Karpas-422 (cell line): Measurements from ENCODE around the gene CABLES1. TPM values are rescaled to one million over a fixed set of nuclear protein-coding genes. Genes with fewer than 3 reads are reported as not detected.

Experiments
- DNase-seq: peaks from one replicate; pipeline ENCODE4 v3.0.0-alpha.2; 2015
- H2AFZ ChIP-seq: fragments of 200-600 bp; sonication (generic); 2 replicates; pipeline ENCODE4 v1.6.1; 2014; ENCODE audit warnings: antibody characterized with exemption, low read length, mixed read lengths
- H3K27ac ChIP-seq: fragments of 200-600 bp; sonication (generic); 2 replicates; pipeline ENCODE4 v1.5.1; 2014; ENCODE audit warnings: mild to moderate bottlenecking, low read length, moderate library complexity
- H3K27me3 ChIP-seq: fragments of 200-600 bp; sonication (generic); 2 replicates; pipeline ENCODE4 v1.6.1; 2014; ENCODE audit warnings: low read length, mixed read lengths
- H3K36me3 ChIP-seq: fragments of 200-600 bp; sonication (generic); 2 replicates; pipeline ENCODE4 v1.6.1; 2014; ENCODE audit warnings: low read length, mixed read lengths; ENCODE audit not compliant: insufficient read depth
- H3K4me1 ChIP-seq: fragments of 200-600 bp; sonication (generic); 2 replicates; pipeline ENCODE4 v1.6.1; 2014; ENCODE audit warnings: mild to moderate bottlenecking, low read length, mixed read lengths
- H3K4me2 ChIP-seq: fragments of 200-600 bp; sonication (generic); 2 replicates; pipeline ENCODE4 v1.6.1; 2014; ENCODE audit warnings: low read length, low read depth, mild to moderate bottlenecking; ENCODE audit not compliant: poor library complexity, severe bottlenecking
- H3K4me3 ChIP-seq: fragments of 200-600 bp; sonication (generic); 2 replicates; pipeline ENCODE4 v1.5.1; 2014; ENCODE audit warnings: mild to moderate bottlenecking, antibody characterized with exemption, low read length, mixed read lengths
- H3K79me2 ChIP-seq: fragments of 200-600 bp; sonication (generic); 2 replicates; pipeline ENCODE4 v1.6.1; 2014; ENCODE audit warnings: mild to moderate bottlenecking, low read length, mixed read lengths
- H3K9ac ChIP-seq: fragments of 200-600 bp; sonication (generic); 2 replicates; pipeline ENCODE4 v1.6.0; 2014; ENCODE audit warnings: low read length
- H3K9me2 ChIP-seq: fragments of 200-600 bp; sonication (generic), shearing (Covaris generic); replicated peaks from 2 replicates; pipeline ENCODE4 v1.6.0; 2014; ENCODE audit warnings: mild to moderate bottlenecking, low read length, moderate library complexity; ENCODE audit not compliant: insufficient read depth
- H3K9me3 ChIP-seq: fragments of 300-700, 200-600 bp; sonication (generic); 2 replicates; pipeline ENCODE4 v1.6.1; 2014; ENCODE audit warnings: low read length, mixed read lengths
- H4K20me1 ChIP-seq: fragments of 200-600 bp; sonication (generic); 2 replicates; pipeline ENCODE4 v1.6.1; 2014; ENCODE audit warnings: mild to moderate bottlenecking, antibody characterized with exemption, low read length, low read depth; ENCODE audit not compliant: insufficient read depth
- total RNA-seq: library from RNA; depleted of rRNA; stranded (reverse); fragments of >200 nt; shearing (Covaris generic); gene quantifications from 2 replicates; pipeline ENCODE4 v1.2.3, GENCODE V29; 2014; ENCODE audit warnings: low replicate concordance

The CABLES1 gene
- total RNA-seq, 1 experiment from 2014 or later = not detected

- no peak for DNase-seq
Observed at GRCh38 chr18:23247896-23248295, 112.6 kb downstream of the CABLES1 start.

GRCh38 chr18:23248826-23249225 lies 113.5 kb downstream of the CABLES1 start:
- H3K4me3 ChIP-seq = no peak overlapping the region
- no peaks in the 10 kb centered on the region for H3K27me3 ChIP-seq
- no peak overlapping the region for H3K27ac ChIP-seq
- no peaks in the 10 kb centered on the region for H3K79me2 ChIP-seq
- H3K4me2 ChIP-seq = no peak overlapping the region
- H4K20me1 ChIP-seq = no peaks in the 10 kb centered on the region
- no peaks in the 10 kb centered on the region for H3K4me1 ChIP-seq
- no peak overlapping the region for H3K9ac ChIP-seq
- H3K9me3 ChIP-seq = no peaks in the 10 kb centered on the region
- H3K9me2 ChIP-seq = no peaks in the 10 kb centered on the region
- no peaks in the 10 kb centered on the region for H3K36me3 ChIP-seq
- no peak overlapping the region for H2AFZ ChIP-seq
- no peak for DNase-seq

More at GRCh38 chr18:23247896-23248295, 112.6 kb downstream of the CABLES1 start:
- Histone ChIP-seq H3K27ac (no peak overlapping the region), H3K4me1 (peaks cover 5% of the 10 kb centered on the region), H2AFZ (no peak overlapping the region), H3K4me2 (no peak overlapping the region), H3K36me3 (no peaks in the 10 kb centered on the region), H4K20me1 (no peaks in the 10 kb centered on the region), H3K4me3 (no peak overlapping the region), H3K27me3 (no peaks in the 10 kb centered on the region), H3K9me3 (no peaks in the 10 kb centered on the region), H3K9me2 (no peaks in the 10 kb centered on the region), H3K79me2 (no peaks in the 10 kb centered on the region), H3K9ac (no peak overlapping the region)

GRCh38 chr18:23249348-23249747 lies 114.1 kb downstream of the CABLES1 start:
- no peak overlapping the region for H3K27ac ChIP-seq
- no peaks in the 10 kb centered on the region for H3K79me2 ChIP-seq
- no peaks in the 10 kb centered on the region for H3K9me3 ChIP-seq
- no peaks in the 10 kb centered on the region for H3K27me3 ChIP-seq
- no peaks in the 10 kb centered on the region for H3K9me2 ChIP-seq
- H4K20me1 ChIP-seq = no peaks in the 10 kb centered on the region
- H3K9ac ChIP-seq = no peak overlapping the region
- H3K36me3 ChIP-seq = no peaks in the 10 kb centered on the region
- H2AFZ ChIP-seq = no peak overlapping the region
- no peaks in the 10 kb centered on the region for H3K4me1 ChIP-seq
- no peak overlapping the region for H3K4me2 ChIP-seq
- no peak overlapping the region for H3K4me3 ChIP-seq
- no peak for DNase-seq

- H3K9me3 ChIP-seq = no peaks in the 10 kb centered on the region
- H4K20me1 ChIP-seq = no peaks in the 10 kb centered on the region
- H3K27ac ChIP-seq = no peak overlapping the region
- H3K36me3 ChIP-seq = no peaks in the 10 kb centered on the region
- DNase-seq = no peak
- no peaks in the 10 kb centered on the region for H3K4me1 ChIP-seq
- no peaks in the 10 kb centered on the region for H3K79me2 ChIP-seq
- H3K27me3 ChIP-seq = no peaks in the 10 kb centered on the region
- H3K4me3 ChIP-seq = no peak overlapping the region
- H3K4me2 ChIP-seq = no peak overlapping the region
- H3K9ac ChIP-seq = no peak overlapping the region
- H2AFZ ChIP-seq = no peak overlapping the region
- no peaks in the 10 kb centered on the region for H3K9me2 ChIP-seq
Observed at GRCh38 chr18:23250893-23251656, 115.8 kb downstream of the CABLES1 start.

GRCh38 chr18:23253630-23254029 lies 118.3 kb downstream of the CABLES1 start:
- no peak for DNase-seq
- Histone ChIP-seq H2AFZ (no peak overlapping the region), H3K9me2 (no peaks in the 10 kb centered on the region), H3K79me2 (no peaks in the 10 kb centered on the region), H3K36me3 (no peaks in the 10 kb centered on the region), H3K9ac (no peak overlapping the region), H4K20me1 (no peaks in the 10 kb centered on the region), H3K4me2 (no peak overlapping the region), H3K9me3 (no peaks in the 10 kb centered on the region), H3K4me3 (no peak overlapping the region), H3K27me3 (no peaks in the 10 kb centered on the region), H3K4me1 (peaks cover 1% of the 10 kb centered on the region; the same call in 1 of the 2 replicates), H3K27ac (no peak overlapping the region)

- Histone ChIP-seq H3K4me1 (peaks cover 24% of the 10 kb centered on the region), H3K9ac (no peak overlapping the region), H3K4me3 (no peak overlapping the region), H3K79me2 (no peaks in the 10 kb centered on the region), H3K27me3 (no peaks in the 10 kb centered on the region), H3K9me3 (no peaks in the 10 kb centered on the region), H3K4me2 (no peak overlapping the region), H4K20me1 (no peaks in the 10 kb centered on the region), H2AFZ (no peak overlapping the region), H3K27ac (no peak overlapping the region), H3K36me3 (no peaks in the 10 kb centered on the region), H3K9me2 (no peaks in the 10 kb centered on the region)
- no peak for DNase-seq
Observed at GRCh38 chr18:23257137-23257536, 121.9 kb downstream of the CABLES1 start.

GRCh38 chr18:23257686-23258565 lies 122.6 kb downstream of the CABLES1 start:
- Histone ChIP-seq H3K4me1 (peaks cover 24% of the 10 kb centered on the region), H3K27me3 (no peaks in the 10 kb centered on the region), H3K4me2 (no peak overlapping the region), H3K9me3 (no peaks in the 10 kb centered on the region), H3K79me2 (no peaks in the 10 kb centered on the region), H2AFZ (no peak overlapping the region), H3K27ac (no peak overlapping the region), H3K36me3 (no peaks in the 10 kb centered on the region), H3K9me2 (no peaks in the 10 kb centered on the region), H3K9ac (no peak overlapping the region), H4K20me1 (no peaks in the 10 kb centered on the region), H3K4me3 (no peak overlapping the region)
- DNase-seq = no peak
